ENCODE results near the gene AOPEP.

AOPEP gene

GRCh38 chr9:94743035-94743954 lies 16.8 kb downstream of the AOPEP start:
- H3K4me3 ChIP-seq (ENCODE audit: low read depth, low read length), result no peak overlapping the region
- TF ChIP-seq, protein P1, sequence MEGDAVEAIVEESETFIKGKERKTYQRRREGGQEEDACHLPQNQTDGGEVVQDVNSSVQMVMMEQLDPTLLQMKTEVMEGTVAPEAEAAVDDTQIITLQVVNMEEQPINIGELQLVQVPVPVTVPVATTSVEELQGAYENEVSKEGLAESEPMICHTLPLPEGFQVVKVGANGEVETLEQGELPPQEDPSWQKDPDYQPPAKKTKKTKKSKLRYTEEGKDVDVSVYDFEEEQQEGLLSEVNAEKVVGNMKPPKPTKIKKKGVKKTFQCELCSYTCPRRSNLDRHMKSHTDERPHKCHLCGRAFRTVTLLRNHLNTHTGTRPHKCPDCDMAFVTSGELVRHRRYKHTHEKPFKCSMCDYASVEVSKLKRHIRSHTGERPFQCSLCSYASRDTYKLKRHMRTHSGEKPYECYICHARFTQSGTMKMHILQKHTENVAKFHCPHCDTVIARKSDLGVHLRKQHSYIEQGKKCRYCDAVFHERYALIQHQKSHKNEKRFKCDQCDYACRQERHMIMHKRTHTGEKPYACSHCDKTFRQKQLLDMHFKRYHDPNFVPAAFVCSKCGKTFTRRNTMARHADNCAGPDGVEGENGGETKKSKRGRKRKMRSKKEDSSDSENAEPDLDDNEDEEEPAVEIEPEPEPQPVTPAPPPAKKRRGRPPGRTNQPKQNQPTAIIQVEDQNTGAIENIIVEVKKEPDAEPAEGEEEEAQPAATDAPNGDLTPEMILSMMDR (IDR thresholded peaks at IDR 0.05; ENCODE audit: low read depth, low read length), result no peak

GRCh38 chr9:94745806-94746540 lies 19.5 kb downstream of the AOPEP start:
- H3K4me3 ChIP-seq (ENCODE audit: low read depth, low read length), result no peak overlapping the region
- TF ChIP-seq, protein P1 (IDR thresholded peaks at IDR 0.05; ENCODE audit: low read depth, low read length), result no peak

- no peak overlapping the region for H3K4me3 ChIP-seq (ENCODE audit: low read depth, low read length)
- TF ChIP-seq, protein P1 (IDR thresholded peaks at IDR 0.05; ENCODE audit: low read depth, low read length), result no peak
These were observed 20.3 kb downstream of the AOPEP start for GRCh38 chr9:94746541-94747370.

- TF ChIP-seq, protein P1 (IDR thresholded peaks at IDR 0.05; ENCODE audit: low read depth, low read length), result no peak
- no peak overlapping the region for H3K4me3 ChIP-seq (ENCODE audit: low read depth, low read length)
These were observed 28.5 kb downstream of the AOPEP start for GRCh38 chr9:94754976-94755475.

GRCh38 chr9:94757158-94757557 lies 30.7 kb downstream of the AOPEP start:
- no peak overlapping the region for H3K4me3 ChIP-seq (ENCODE audit: low read depth, low read length)
- TF ChIP-seq, protein P1 (IDR thresholded peaks at IDR 0.05; ENCODE audit: low read depth, low read length), result no peak

GRCh38 chr9:94758031-94758430 lies 31.5 kb downstream of the AOPEP start:
- TF ChIP-seq, protein P1 (IDR thresholded peaks at IDR 0.05; ENCODE audit: low read depth, low read length), result no peak
- no peak overlapping the region for H3K4me3 ChIP-seq (ENCODE audit: low read depth, low read length)

Measured in WI38 (cell line).